RWPE2 (cell line): ENCODE results near the gene SLC22A31.

Source experiments
- ATAC-seq: fragments of 200-7000 bp; cut with Tn5 transposase; 3 replicates; pipeline ENCODE4 v1.9.1; 2021; ENCODE audit warnings: low read depth
- DNase-seq: peaks from one replicate; pipeline ENCODE4 v3.0.0-alpha.2; 2020; ENCODE audit warnings: low spot score
- H3K27ac ChIP-seq: fragments of 450-650 bp; 2 replicates; pipeline ENCODE4 v1.5.1; 2017; ENCODE audit warnings: mild to moderate bottlenecking; ENCODE audit not compliant: poor library complexity, severe bottlenecking
- H3K27me3 ChIP-seq: fragments of 250-450 bp; sonication (Bioruptor Pico); 2 replicates; pipeline ENCODE4 v1.5.1; 2021; ENCODE audit warnings: mild to moderate bottlenecking, moderate library complexity; ENCODE audit not compliant: insufficient read depth, poor library complexity, severe bottlenecking
- H3K36me3 ChIP-seq: fragments of 250-450 bp; sonication (Bioruptor Pico); 2 replicates; pipeline ENCODE4 v1.5.1; 2020; ENCODE audit warnings: low read depth, mild to moderate bottlenecking, moderate library complexity
- H3K4me1 ChIP-seq: fragments of 250-450 bp; sonication (Bioruptor Pico); 2 replicates; pipeline ENCODE4 v1.5.1; 2021; ENCODE audit warnings: mild to moderate bottlenecking, moderate library complexity; ENCODE audit not compliant: insufficient read depth, poor library complexity, severe bottlenecking
- H3K4me3 ChIP-seq: fragments of 250-450 bp; sonication (Bioruptor Pico); 2 replicates; pipeline ENCODE4 v1.5.1; 2021; ENCODE audit warnings: mild to moderate bottlenecking, moderate library complexity; ENCODE audit not compliant: severe bottlenecking
- H3K9me3 ChIP-seq: fragments of 250-450 bp; sonication (Bioruptor Pico); 2 replicates; pipeline ENCODE4 v1.5.1; 2021; ENCODE audit warnings: mild to moderate bottlenecking, moderate library complexity; ENCODE audit not compliant: severe bottlenecking
- TF ChIP-seq, protein P1 (sequence below): fragments of 450-650 bp; IDR thresholded peaks from one replicate; pipeline ENCODE4 v1.5.1; 2017; ENCODE audit warnings: mild to moderate bottlenecking, moderate library complexity; ENCODE audit not compliant: poor library complexity, severe bottlenecking

The SLC22A31 gene

DNA sequence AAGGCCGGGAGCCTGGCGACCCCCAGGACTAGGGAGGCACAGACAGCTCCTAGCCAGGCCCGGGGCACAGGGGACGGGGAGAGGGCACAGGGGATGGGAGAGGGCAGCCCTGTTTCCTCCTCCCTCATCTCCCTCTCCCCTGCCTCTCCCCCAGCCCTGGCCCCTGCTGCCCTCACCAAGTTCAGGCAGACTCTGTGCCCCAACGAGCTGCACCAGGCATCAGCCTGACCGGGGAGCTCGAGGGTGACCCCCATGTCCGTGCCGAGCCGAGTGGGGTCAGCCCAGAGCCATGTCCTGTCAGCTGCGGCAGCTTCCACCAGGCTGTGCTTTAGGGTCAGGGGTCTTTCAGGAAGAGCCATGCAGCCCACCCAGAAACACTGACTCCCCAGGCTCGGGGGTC is 22.8 kb downstream of the SLC22A31 start:
- Histone ChIP-seq H3K27me3 (peaks cover 5% of the 10 kb centered on the region), H3K9me3 (no peaks in the 10 kb centered on the region), H3K27ac (no peak overlapping the region), H3K4me1 (no peaks in the 10 kb centered on the region), H3K4me3 (no peak overlapping the region), H3K36me3 (no peaks in the 10 kb centered on the region)
- ATAC-seq: no peak
- no peak for DNase-seq
- TF ChIP-seq, protein P1, sequence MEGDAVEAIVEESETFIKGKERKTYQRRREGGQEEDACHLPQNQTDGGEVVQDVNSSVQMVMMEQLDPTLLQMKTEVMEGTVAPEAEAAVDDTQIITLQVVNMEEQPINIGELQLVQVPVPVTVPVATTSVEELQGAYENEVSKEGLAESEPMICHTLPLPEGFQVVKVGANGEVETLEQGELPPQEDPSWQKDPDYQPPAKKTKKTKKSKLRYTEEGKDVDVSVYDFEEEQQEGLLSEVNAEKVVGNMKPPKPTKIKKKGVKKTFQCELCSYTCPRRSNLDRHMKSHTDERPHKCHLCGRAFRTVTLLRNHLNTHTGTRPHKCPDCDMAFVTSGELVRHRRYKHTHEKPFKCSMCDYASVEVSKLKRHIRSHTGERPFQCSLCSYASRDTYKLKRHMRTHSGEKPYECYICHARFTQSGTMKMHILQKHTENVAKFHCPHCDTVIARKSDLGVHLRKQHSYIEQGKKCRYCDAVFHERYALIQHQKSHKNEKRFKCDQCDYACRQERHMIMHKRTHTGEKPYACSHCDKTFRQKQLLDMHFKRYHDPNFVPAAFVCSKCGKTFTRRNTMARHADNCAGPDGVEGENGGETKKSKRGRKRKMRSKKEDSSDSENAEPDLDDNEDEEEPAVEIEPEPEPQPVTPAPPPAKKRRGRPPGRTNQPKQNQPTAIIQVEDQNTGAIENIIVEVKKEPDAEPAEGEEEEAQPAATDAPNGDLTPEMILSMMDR: no peak

DNA sequence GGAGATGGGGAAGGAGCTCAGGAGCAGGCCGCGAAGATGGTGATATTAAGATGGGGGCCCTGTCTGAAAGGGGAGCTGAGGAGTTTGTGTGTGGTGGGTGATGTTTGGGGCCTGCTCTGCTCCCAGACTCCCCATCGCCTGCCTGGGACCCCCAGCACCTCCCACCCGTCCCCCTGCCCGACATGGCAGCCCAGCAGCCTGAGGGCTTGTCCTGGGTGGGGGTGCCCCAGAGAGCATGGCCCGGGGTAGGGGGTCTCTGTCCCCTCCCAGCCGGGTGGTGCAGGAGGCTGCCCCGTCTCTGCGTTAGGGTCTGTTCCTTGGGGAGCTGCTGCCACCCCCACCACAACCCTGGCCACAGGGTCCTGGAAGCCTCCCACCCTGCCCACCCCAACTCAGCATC is 23.6 kb downstream of the SLC22A31 start:
- peaks cover 10% of the 10 kb centered on the region for H3K27me3 ChIP-seq
- ATAC-seq: no peak
- H3K27ac ChIP-seq: no peak overlapping the region

DNA sequence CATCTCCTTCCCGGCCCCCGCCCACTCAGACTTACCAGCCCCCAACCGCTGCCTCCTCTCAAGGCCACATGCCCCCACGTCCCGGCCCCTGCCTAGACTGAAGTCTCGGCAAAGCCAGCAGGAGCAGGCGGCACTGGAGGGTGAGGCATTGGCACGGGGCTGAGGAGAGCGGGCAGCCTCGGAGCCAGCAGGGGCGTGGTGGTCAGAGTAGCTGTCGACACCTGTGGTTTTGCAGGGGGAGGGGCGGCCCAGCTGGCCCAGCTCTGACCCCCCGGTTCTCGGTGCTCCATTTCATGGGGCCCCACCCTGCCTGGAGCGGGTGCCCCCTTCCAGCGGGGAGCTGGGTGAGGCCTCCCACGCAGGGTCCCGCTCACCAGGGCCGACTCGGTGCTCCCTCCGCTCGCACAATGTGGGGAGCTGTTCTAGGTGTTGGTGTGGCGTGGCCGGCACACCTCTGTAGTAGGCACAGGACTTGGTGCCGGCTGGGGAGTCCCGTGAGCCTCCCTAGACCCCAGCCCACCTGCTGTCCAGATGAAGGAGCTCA is 24.1 kb downstream of the SLC22A31 start:
- no peak for ATAC-seq
- no peak for DNase-seq
- Histone ChIP-seq H3K9me3 (no peaks in the 10 kb centered on the region), H3K27ac (no peak overlapping the region), H3K4me1 (no peaks in the 10 kb centered on the region), H3K4me3 (no peak overlapping the region), H3K27me3 (peaks cover 10% of the 10 kb centered on the region), H3K36me3 (no peaks in the 10 kb centered on the region)
- TF ChIP-seq, protein P1: no peak

More for the DNA sequence above, 23.6 kb downstream of the SLC22A31 start:
- H3K4me1 ChIP-seq: no peaks in the 10 kb centered on the region
- no peak overlapping the region for H3K4me3 ChIP-seq
- H3K9me3 ChIP-seq: no peaks in the 10 kb centered on the region
- no peaks in the 10 kb centered on the region for H3K36me3 ChIP-seq
- no peak for DNase-seq
- TF ChIP-seq, protein P1: no peak

DNA sequence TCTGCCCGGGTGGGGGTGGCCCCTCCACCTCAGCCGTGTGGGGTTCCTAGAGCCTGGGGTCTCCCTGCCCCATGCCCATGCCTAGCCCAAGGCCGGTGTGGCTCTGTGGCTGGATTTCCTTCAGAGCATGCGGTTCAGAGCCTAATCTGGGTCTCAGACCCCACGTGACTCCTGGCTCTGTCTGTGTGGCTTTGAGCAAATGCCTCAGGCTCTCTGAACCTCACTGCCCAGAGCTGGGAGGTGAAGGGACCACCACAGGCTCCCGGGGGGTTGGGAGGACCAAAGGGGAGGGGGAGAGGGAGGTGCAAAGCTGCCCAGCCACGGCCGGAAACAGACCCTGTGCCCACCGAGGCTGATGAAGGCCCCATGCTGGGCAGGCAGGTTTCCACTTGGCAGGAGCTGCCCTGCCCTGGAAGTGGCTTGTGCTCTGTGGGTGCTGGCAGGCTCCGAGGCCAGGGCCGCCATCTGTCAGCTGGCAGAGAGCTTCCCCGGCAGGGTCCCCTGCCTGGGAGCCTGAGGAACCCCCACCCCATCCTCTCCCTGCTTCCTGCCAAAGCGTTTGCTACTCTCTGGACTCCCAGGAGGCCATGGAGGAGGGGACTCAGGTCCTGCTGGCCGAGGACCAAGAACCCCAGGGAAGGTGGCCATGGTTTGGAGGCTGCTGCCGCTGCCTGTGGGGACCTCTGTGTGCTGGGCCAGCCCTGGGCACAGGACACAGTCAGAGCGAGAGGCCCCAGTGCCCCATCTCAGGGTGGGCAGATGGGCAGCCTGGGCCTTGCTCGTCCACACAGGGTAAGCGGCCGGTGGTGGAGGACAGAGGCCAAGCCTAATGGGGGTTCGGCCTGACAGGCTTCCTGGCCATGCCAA is 24.8 kb downstream of the SLC22A31 start:
- TF ChIP-seq, protein P1: no peak
- Histone ChIP-seq H3K4me1 (no peaks in the 10 kb centered on the region), H3K27ac (no peak overlapping the region), H3K36me3 (no peaks in the 10 kb centered on the region), H3K27me3 (peaks cover 10% of the 10 kb centered on the region), H3K9me3 (no peaks in the 10 kb centered on the region), H3K4me3 (no peak overlapping the region)
- DNase-seq: no peak
- ATAC-seq: no peak

DNA sequence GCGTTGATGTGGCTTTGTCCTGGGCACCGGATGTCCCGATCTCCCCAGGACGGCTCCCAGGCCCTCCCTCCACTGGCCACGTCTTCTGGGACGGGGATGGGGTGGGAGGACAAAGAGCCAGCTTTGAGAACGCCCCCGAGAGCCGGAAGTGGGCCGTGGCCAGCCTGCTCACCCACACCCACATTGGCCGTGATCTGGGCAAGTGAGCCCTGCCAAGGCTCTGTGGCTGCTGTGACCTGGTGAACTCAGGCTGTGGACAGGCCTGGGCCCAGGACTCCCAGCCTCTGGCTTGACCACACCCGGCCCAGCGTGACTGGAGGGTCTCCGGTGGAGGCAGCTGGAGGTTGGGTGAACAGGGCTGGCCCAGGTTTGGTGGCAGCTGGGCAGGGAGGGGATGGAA is 25.5 kb downstream of the SLC22A31 start:
- no peak overlapping the region for H3K27ac ChIP-seq
- H3K36me3 ChIP-seq: no peaks in the 10 kb centered on the region
- ATAC-seq: no peak
- peaks cover 10% of the 10 kb centered on the region for H3K27me3 ChIP-seq
- no peaks in the 10 kb centered on the region for H3K4me1 ChIP-seq
- TF ChIP-seq, protein P1: no peak
- no peak overlapping the region for H3K4me3 ChIP-seq
- H3K9me3 ChIP-seq: no peaks in the 10 kb centered on the region
- no peak for DNase-seq
